Stomach (tissue), 9 donors: ENCODE results near the gene ZNF385C. TPM values are rescaled to one million over a fixed set of nuclear protein-coding genes. Genes with fewer than 3 reads are reported as not detected.

Source experiments
- DNase-seq, 2 donors: peaks; one replicate each; pipeline versions ENCODE4 v3.0.0 to v3.0.0-alpha.2; 2013 to 2019
- H3K27ac ChIP-seq, 5 donors: fragments of 200-600 bp in 4 of 5; sonication (generic) in 4 of 5; one replicate each; pipeline ENCODE4 v1.5.1; 2013 to 2019; ENCODE audit warnings: mild to moderate bottlenecking in 1 of 5, moderate library complexity in 1 of 5
- H3K27me3 ChIP-seq, 3 donors: fragments of 200-600 bp; sonication (generic); one replicate each; pipeline ENCODE4 v1.5.1; 2017 to 2019; ENCODE audit warnings: mixed run types in 1 of 3
- H3K36me3 ChIP-seq, 4 donors: fragments of 200-600 bp; sonication (generic); 1 replicate in 3 of 4; 2 replicates in 1 of 4; pipeline ENCODE4 v1.5.1; 2016 to 2019
- H3K4me1 ChIP-seq, 4 donors: fragments of 200-600 bp; sonication (generic); one replicate each; pipeline ENCODE4 v1.5.1; 2016 to 2019
- H3K4me3 ChIP-seq, 4 donors: fragments of 200-600 bp; sonication (generic) in 3 of 4; one replicate each; pipeline ENCODE4 v1.5.1; 2016 to 2019; ENCODE audit warnings: mild to moderate bottlenecking in 1 of 4
- H3K9me3 ChIP-seq, 4 donors: fragments of 200-600 bp; sonication (generic); one replicate each; pipeline ENCODE4 v1.5.1; 2016 to 2019
- EP300 ChIP-seq: sonication (generic); formaldehyde crosslinking; IDR thresholded peaks from one replicate; pipeline ENCODE4 v1.6.1; 2017; ENCODE audit warnings: antibody characterized with exemption
- POLR2A ChIP-seq, 4 donors: fragments of 450-650 bp; IDR thresholded peaks; one replicate each; pipeline ENCODE4 v1.6.1; 2016; ENCODE audit warnings: antibody characterized with exemption in 4 of 4, control low read depth in 2 of 4, mild to moderate bottlenecking in 1 of 4, moderate library complexity in 1 of 4
- POLR2AphosphoS5 ChIP-seq, 3 donors: sonication (generic); formaldehyde crosslinking; IDR thresholded peaks; one replicate each; pipeline ENCODE4 v1.6.1; 2016; ENCODE audit warnings: antibody characterized with exemption in 3 of 3
- WGBS, 5 donors: extraction: QIAGEN DNeasy Blood & Tissue Kit in 3 of 5; methylation state at CpG; one replicate each; pipeline versions ENCODE4 v1.1.5 to v1.1.7; 2013 to 2018; 5-methylcytosine and 5-hydroxymethylcytosine counted together
- intact Hi-C: fragments of 100-400 bp; cut with DNase I; formaldehyde crosslinking; loops from one replicate; pipeline ENCODE4 v1.15.1; 2023; ENCODE audit warnings: low total_unique reads
- polyA plus RNA-seq, 3 donors: library from polyadenylated mRNA; stranded (reverse); fragments of 200-250 nt; gene quantifications; one replicate each; pipeline ENCODE4 v1.2.3, GENCODE V29; 2013
- total RNA-seq, 5 donors: library from RNA; depleted of rRNA; stranded (reverse); fragments of >200 nt; gene quantifications; one replicate each; pipeline versions ENCODE4 v1.1.0 to v1.2.3, GENCODE V29; 2014 to 2016
- TF ChIP-seq, protein P1 (sequence below), 7 experiments: fragments of 450-650 bp in 4 of 7; fragments of 200-600 bp in 3 of 7; sonication (generic) in 3 of 7; IDR thresholded peaks; one replicate each; pipeline ENCODE4 v1.5.1; 2016 to 2019; ENCODE audit warnings: antibody characterized with exemption in 7 of 7, control low read depth in 2 of 7, mild to moderate bottlenecking in 1 of 7
- donor health status: healthy with polysubstance abuse.
- donor health status: Bipolar disorder and iron deficiency.
- donor health status: healthy.

The ZNF385C gene
- total and polyA plus RNA-seq, 8 donors: 0.31 to 1.4 (median 0.70) TPM; not detected in 4

GRCh38 chr17:42049834-42050392 is 48.4 kb downstream of the ZNF385C start:
- H3K36me3 ChIP-seq: no peaks in the 10 kb centered on the region
- DNase-seq: no peak
- peak overlapping the region; percentile 62 to 82 (median 70) for H3K4me3 ChIP-seq
- H3K27ac ChIP-seq: peak overlapping the region; percentile 29 to 64 (median 50)
- TF ChIP-seq, protein P1, sequence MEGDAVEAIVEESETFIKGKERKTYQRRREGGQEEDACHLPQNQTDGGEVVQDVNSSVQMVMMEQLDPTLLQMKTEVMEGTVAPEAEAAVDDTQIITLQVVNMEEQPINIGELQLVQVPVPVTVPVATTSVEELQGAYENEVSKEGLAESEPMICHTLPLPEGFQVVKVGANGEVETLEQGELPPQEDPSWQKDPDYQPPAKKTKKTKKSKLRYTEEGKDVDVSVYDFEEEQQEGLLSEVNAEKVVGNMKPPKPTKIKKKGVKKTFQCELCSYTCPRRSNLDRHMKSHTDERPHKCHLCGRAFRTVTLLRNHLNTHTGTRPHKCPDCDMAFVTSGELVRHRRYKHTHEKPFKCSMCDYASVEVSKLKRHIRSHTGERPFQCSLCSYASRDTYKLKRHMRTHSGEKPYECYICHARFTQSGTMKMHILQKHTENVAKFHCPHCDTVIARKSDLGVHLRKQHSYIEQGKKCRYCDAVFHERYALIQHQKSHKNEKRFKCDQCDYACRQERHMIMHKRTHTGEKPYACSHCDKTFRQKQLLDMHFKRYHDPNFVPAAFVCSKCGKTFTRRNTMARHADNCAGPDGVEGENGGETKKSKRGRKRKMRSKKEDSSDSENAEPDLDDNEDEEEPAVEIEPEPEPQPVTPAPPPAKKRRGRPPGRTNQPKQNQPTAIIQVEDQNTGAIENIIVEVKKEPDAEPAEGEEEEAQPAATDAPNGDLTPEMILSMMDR (IDR thresholded peaks at IDR 0.05): no peak
- TF ChIP-seq POLR2A (IDR thresholded peaks at IDR 0.05): no peak
- no peak for TF ChIP-seq POLR2AphosphoS5 (IDR thresholded peaks at IDR 0.05)
- TF ChIP-seq EP300: no peak
- 0 to 2% (median 1%) methylated on average over 1 to 7 of the region's 7 CpGs for WGBS, 5 donors
- H3K4me1 ChIP-seq: peaks cover 10 to 13% (median 12%) of the 10 kb centered on the region in 4 donors
- H3K9me3 ChIP-seq: no peaks in the 10 kb centered on the region
- intact Hi-C loops: no loop called here
- H3K27me3 ChIP-seq: peaks cover 0 to 27% (median 17%) of the 10 kb centered on the region in 3 donors

GRCh38 chr17:42047343-42047742 is 50.9 kb downstream of the ZNF385C start:
- H3K4me3 ChIP-seq: no peak overlapping the region
- TF ChIP-seq, protein P1 (IDR thresholded peaks at IDR 0.05): no peak
- TF ChIP-seq EP300: no peak
- TF ChIP-seq POLR2A (IDR thresholded peaks at IDR 0.05): no peak
- H3K36me3 ChIP-seq: peaks cover 0 to 7% (median 3%) of the 10 kb centered on the region in 4 donors
- peaks cover 0 to under 1% (median 0%) of the 10 kb centered on the region in 3 donors for H3K27me3 ChIP-seq
- intact Hi-C loops: no loop called here
- no peak overlapping the region for H3K27ac ChIP-seq
- H3K9me3 ChIP-seq: no peaks in the 10 kb centered on the region
- H3K4me1 ChIP-seq: peaks cover 10 to 13% (median 12%) of the 10 kb centered on the region in 4 donors
- WGBS, 5 donors: 86 to 89% (median 87%) methylated on average over 12 of the region's 12 CpGs
- no peak for DNase-seq

DNA sequence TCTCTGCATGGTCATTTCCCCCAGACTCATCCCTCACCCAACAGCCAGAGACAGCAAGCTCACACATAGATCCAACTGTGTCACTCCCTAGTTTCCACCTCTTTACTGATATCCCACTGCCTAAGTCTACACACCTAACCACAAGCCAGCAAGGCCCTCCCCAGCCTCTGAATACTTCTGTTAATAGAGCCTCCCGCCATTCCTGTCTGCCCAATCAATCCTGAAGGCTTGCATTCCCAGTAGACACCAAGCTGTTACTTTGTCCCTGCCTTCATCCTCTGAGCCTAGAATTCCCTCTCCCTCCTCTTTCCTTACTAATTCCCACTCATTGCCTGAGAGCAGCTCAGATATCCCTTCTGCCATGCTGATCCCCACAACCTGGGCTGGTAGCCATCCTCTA is 52.6 kb downstream of the ZNF385C start:
- intact Hi-C loops: no loop called here
- Histone ChIP-seq H3K4me1 (peaks cover 1 to 8% (median 7%) of the 10 kb centered on the region in 4 donors), H3K4me3 (no peak overlapping the region), H3K27me3 (no peaks in the 10 kb centered on the region), H3K9me3 (no peaks in the 10 kb centered on the region), H3K27ac (no peak overlapping the region), H3K36me3 (peaks cover 0 to 7% (median 3%) of the 10 kb centered on the region in 4 donors)
- DNase-seq: no peak
- TF ChIP-seq POLR2AphosphoS5 (IDR thresholded peaks at IDR 0.05) (no peak), EP300 (no peak), POLR2A (IDR thresholded peaks at IDR 0.05) (no peak)
- TF ChIP-seq, protein P1 (IDR thresholded peaks at IDR 0.05): no peak
- WGBS, 5 donors: 71 to 100% (median 82%) methylated on average over 1 of the region's 1 CpG

DNA sequence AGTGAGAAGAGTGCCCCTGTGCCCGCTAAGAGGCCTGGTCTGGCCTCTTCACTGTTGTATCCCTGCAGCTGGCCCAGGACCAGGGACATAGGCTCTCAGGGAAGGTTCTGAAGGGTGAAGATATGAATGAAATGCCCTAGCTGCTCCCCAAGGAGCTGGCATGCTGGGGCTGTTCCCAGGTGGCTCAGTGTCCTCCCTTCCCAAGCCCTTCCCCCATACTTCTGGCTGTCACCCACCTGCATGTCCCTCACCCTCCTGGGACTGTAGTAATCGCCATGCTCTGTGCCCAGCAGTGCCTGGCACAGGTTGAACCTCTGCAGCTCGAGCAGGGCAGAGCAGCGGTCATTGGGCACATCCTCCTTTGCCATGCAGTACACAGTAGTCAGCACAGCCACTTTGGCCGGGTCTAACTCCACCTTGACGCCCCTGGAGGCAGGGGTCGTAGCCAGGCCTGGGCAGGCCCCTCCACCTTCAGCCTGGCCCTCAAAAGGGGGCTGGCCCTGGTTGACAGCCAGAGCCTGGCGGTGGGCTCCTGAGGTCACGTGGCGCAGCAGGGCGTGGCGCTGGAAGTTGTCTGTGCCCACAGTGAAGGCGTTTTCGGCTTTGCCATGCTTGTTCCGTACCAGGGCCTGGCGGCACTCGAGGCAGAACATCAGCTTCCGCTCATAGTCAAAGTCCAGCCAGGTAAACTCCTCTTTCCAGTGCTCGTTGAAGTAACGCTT is 55.5 kb downstream of the ZNF385C start:
- DNase-seq: no peak
- TF ChIP-seq, protein P1 (IDR thresholded peaks at IDR 0.05): no peak
- TF ChIP-seq EP300 (no peak), POLR2A (IDR thresholded peaks at IDR 0.05) (no peak), POLR2AphosphoS5 (IDR thresholded peaks at IDR 0.05) (no peak)

More for the DNA sequence above, 55.5 kb downstream of the ZNF385C start:
- intact Hi-C loops: no loop called here
- peaks cover 0 to 11% (median 7%) of the 10 kb centered on the region in 4 donors for H3K4me1 ChIP-seq
- no peaks in the 10 kb centered on the region for H3K9me3 ChIP-seq
- peaks cover 0 to 19% (median 9%) of the 10 kb centered on the region in 3 donors for H3K27me3 ChIP-seq
- peaks cover 0 to 7% (median 3%) of the 10 kb centered on the region in 4 donors for H3K36me3 ChIP-seq
- H3K4me3 ChIP-seq: no peak overlapping the region
- no peak overlapping the region for H3K27ac ChIP-seq
- 86 to 91% (median 88%) methylated on average over 13 to 20 of the region's 20 CpGs for WGBS, 5 donors
